PC-9 (cell line): ENCODE results near the gene SLC30A1.

Source experiments
- EZH2 ChIP-seq: fragments of 200-600 bp; sonication (generic); IDR thresholded peaks from 2 replicates; pipeline ENCODE4 v1.8.0; 2017; ENCODE audit warnings: antibody characterized with exemption, low read depth
- TF ChIP-seq, protein P1 (sequence below): fragments of 200-600 bp; sonication (generic); conservative IDR thresholded peaks from 2 replicates; pipeline ENCODE4 v1.6.1; 2017; ENCODE audit warnings: mixed run types, antibody characterized with exemption, mild to moderate bottlenecking, moderate library complexity

DNA sequence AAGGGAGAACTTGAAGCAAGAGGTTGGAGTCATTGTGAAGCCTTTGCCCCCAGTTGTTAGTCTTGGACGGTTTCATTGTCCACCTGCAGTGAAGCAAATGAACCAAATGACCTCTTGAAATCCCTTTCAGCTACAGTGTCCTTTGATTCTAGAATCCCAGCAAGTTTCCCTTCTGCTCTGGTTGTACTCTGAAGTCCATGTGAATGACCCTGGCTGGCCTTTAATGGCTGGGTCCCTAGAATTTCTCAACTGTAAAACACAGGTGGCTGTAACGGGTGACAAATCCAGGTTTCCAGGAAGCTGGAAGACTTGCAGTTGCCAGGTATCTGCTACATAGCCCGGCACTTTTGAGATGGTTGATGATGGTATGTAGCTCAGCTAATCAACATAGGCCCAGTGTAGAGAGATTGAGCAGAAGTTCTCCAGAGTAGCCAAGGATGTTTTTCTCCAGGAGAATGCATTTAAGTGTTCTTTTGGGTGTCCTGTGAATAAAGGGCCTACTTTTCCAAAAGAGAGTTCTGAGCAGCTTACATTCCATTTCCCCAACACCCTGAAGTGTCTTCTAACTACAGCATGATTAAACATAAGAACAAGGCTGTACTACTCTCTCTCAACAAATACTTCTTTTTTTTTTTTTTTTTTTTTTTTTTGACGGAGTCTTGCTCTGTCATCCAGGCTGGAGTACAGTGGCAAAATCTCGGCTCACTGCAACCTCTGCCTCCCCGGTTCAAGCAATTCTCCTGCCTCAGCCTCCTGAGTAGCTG, 17.6 kb upstream of the SLC30A1 start:
- TF ChIP-seq, protein P1, sequence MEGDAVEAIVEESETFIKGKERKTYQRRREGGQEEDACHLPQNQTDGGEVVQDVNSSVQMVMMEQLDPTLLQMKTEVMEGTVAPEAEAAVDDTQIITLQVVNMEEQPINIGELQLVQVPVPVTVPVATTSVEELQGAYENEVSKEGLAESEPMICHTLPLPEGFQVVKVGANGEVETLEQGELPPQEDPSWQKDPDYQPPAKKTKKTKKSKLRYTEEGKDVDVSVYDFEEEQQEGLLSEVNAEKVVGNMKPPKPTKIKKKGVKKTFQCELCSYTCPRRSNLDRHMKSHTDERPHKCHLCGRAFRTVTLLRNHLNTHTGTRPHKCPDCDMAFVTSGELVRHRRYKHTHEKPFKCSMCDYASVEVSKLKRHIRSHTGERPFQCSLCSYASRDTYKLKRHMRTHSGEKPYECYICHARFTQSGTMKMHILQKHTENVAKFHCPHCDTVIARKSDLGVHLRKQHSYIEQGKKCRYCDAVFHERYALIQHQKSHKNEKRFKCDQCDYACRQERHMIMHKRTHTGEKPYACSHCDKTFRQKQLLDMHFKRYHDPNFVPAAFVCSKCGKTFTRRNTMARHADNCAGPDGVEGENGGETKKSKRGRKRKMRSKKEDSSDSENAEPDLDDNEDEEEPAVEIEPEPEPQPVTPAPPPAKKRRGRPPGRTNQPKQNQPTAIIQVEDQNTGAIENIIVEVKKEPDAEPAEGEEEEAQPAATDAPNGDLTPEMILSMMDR: no peak
- no peak for TF ChIP-seq EZH2
